Inflammatory macrophage (primary cell): ENCODE results near the gene AGO1.
A peak's percentile ranks its signal among the peaks of the same experiment; 100 is the strongest.
"Not testable (repeated sequence)": the region's sequence is repeated elsewhere in the genome, so short reads cannot be mapped to it uniquely, and the experiment has no call there.

Experiments
- DNase-seq, 2 donors: peaks; one replicate each; pipeline ENCODE4 v3.0.0-alpha.2; 2020 to 2022

AGO1 gene

GRCh38 chr1:35869245-35869950 lies 13.6 kb upstream of the AGO1 start:
- DNase-seq: not testable (repeated sequence)

GRCh38 chr1:35870651-35871309 lies 12.2 kb upstream of the AGO1 start:
- DNase-seq: no peak

- DNase-seq: peak in 1 of 2 donors; percentile 18
These were observed 9.7 kb upstream of the AGO1 start for GRCh38 chr1:35873243-35873750.

GRCh38 chr1:35874115-35874514 lies 8.9 kb upstream of the AGO1 start:
- not testable (repeated sequence) for DNase-seq

GRCh38 chr1:35876988-35877387 lies 6.0 kb upstream of the AGO1 start:
- DNase-seq: no peak

- no peak for DNase-seq
These were observed 1.1 kb upstream of the AGO1 start for GRCh38 chr1:35881850-35882273.

- no peak for DNase-seq
These were observed 444 bp upstream of the AGO1 start for GRCh38 chr1:35882586-35882944.

- peak; percentile 28 to 61 for DNase-seq
These were observed 659 bp downstream of the AGO1 start for GRCh38 chr1:35883635-35884101.

- DNase-seq: no peak
These were observed 1.9 kb downstream of the AGO1 start for GRCh38 chr1:35884934-35885333.

- no peak for DNase-seq
These were observed 3.1 kb downstream of the AGO1 start for GRCh38 chr1:35885961-35886558.

- peak in 1 of 2 donors; percentile 26 for DNase-seq
These were observed 3.8 kb downstream of the AGO1 start for GRCh38 chr1:35886577-35887431.

- DNase-seq: no peak
These were observed 4.5 kb downstream of the AGO1 start for GRCh38 chr1:35887508-35887907.

GRCh38 chr1:35888255-35888654 lies 5.2 kb downstream of the AGO1 start:
- no peak for DNase-seq

- peak in 1 of 2 donors; percentile 50 for DNase-seq
These were observed 6.0 kb downstream of the AGO1 start for GRCh38 chr1:35888981-35889380.

- no peak for DNase-seq
These were observed 10.3 kb downstream of the AGO1 start for GRCh38 chr1:35893051-35893879.

GRCh38 chr1:35894183-35894582 lies 11.2 kb downstream of the AGO1 start:
- peak; percentile 85 to 89 for DNase-seq

- peak in 1 of 2 donors; percentile 18 for DNase-seq
These were observed 11.6 kb downstream of the AGO1 start for GRCh38 chr1:35894656-35895055.

GRCh38 chr1:35899941-35900340 lies 16.9 kb downstream of the AGO1 start:
- no peak for DNase-seq

- DNase-seq: no peak
These were observed 18.2 kb downstream of the AGO1 start for GRCh38 chr1:35901235-35901634.

- no peak for DNase-seq
These were observed 19.7 kb downstream of the AGO1 start for GRCh38 chr1:35902671-35903070.

- DNase-seq: no peak
These were observed 31.7 kb downstream of the AGO1 start for GRCh38 chr1:35914717-35915116.

- no peak for DNase-seq
These were observed 32.7 kb downstream of the AGO1 start for GRCh38 chr1:35915693-35916092.
